Immature natural killer cell (primary cell): ENCODE results near the gene YARS2. TPM values are rescaled to one million over a fixed set of nuclear protein-coding genes. Genes with fewer than 3 reads are reported as not detected.
A peak's percentile ranks its signal among the peaks of the same experiment; 100 is the strongest.

ENCODE experiments used
- DNase-seq, 3 donors: peaks; one replicate each; pipeline ENCODE4 v3.0.0; 2022; ENCODE audit warnings: mixed read lengths in 1 of 3
- H3K27ac Mint-ChIP-seq, 6 donors: one replicate each; pipeline ENCODE4 v1.8.0; 2020; ENCODE audit warnings: mixed read lengths in 6 of 6, mild to moderate bottlenecking in 5 of 6, inconsistent platforms in 4 of 6, moderate library complexity in 3 of 6
- H3K27me3 Mint-ChIP-seq, 3 donors: one replicate each; pipeline ENCODE4 v1.8.0; 2020 to 2021; ENCODE audit warnings: low read depth in 3 of 3, mild to moderate bottlenecking in 3 of 3, mixed read lengths in 3 of 3, moderate library complexity in 3 of 3, inconsistent platforms in 1 of 3
- H3K36me3 Mint-ChIP-seq, 3 donors: one replicate each; pipeline ENCODE4 v1.8.0; 2020; ENCODE audit warnings: mixed read lengths in 3 of 3, inconsistent platforms in 2 of 3, mild to moderate bottlenecking in 2 of 3
- H3K4me1 Mint-ChIP-seq, 2 donors: one replicate each; pipeline ENCODE4 v1.8.0; 2020; ENCODE audit warnings: inconsistent platforms in 2 of 2, mild to moderate bottlenecking in 2 of 2, mixed read lengths in 2 of 2, moderate library complexity in 1 of 2
- H3K4me3 Mint-ChIP-seq, 5 donors: one replicate each; pipeline ENCODE4 v1.8.0; 2020; ENCODE audit warnings: mild to moderate bottlenecking in 5 of 5, mixed read lengths in 5 of 5, inconsistent platforms in 3 of 5, moderate library complexity in 3 of 5
- H3K9me3 Mint-ChIP-seq, 6 donors: one replicate each; pipeline ENCODE4 v1.8.0; 2020; ENCODE audit warnings: mild to moderate bottlenecking in 6 of 6, mixed read lengths in 6 of 6, inconsistent platforms in 4 of 6, moderate library complexity in 3 of 6
- polyA plus RNA-seq, 3 donors: library from polyadenylated mRNA; unstranded; fragments of 300-500 nt; fragmentation: Illumina TruSeq; gene quantifications; one replicate each; pipeline ENCODE4 v1.2.3, GENCODE V29; 2021

The YARS2 gene
- polyA plus RNA-seq = 10 to 100 TPM in 2 of 3 donors, 1 to 10 TPM in 1; 8.8 to 19.1 (median 13.7) TPM

DNA sequence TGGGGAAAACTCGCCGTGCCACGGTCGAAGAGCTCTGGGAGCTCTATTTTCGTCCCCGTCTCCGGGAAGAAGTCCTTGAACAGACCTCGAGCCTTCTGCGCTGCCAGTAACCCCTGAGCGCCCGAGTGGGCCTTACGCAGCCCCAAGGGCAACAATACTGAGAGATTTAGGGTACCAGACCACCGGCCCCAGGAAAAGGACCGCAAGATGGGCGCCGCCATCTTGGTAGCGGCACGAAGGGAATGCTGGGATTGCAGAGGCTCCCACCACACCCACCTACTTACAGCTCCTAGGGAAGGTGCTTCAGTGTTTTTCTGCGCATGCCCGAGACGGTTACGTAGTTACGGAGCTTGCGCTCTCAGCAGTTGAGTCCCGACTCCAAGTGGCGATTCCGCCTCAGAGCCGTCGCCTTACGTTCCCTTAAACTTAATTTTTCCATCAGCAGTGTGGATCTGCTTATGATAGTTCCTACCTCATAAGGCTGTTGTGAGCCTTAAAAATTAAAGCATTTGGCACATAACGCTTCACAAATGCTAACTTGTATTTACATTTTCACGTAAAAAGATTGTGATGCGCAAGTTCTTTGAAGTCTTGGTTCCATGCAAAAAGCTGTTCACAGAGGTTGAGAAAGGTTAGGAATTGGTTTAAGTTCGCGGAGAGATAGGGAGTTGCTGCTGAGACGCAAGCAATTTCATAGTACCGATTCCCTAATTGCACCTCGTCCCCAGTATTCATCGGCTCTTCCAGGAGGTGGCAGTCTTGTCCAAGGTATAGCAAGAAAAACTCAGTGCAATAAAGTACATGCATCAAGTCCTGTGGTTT, at the start of gene YARS2:
Gene YARS2, minus strand, starts transcription at position 244 of the 822 bp plus-strand sequence. Its CDS starts 23 bp downstream, at position 221.
- peak within 1 kb of the TSS; percentile 87 to 95 (median 93) for H3K4me3 Mint-ChIP-seq
- peak; percentile 74 to 80 (median 78) for DNase-seq
- peak within 1 kb of the TSS; percentile 78 to 94 (median 92) for H3K27ac Mint-ChIP-seq
- peaks cover 0 to 2% (median 0%) of the 10 kb centered on the region in 3 donors for H3K27me3 Mint-ChIP-seq
- H3K9me3 Mint-ChIP-seq = no peaks in the 10 kb centered on the region
- H3K4me1 Mint-ChIP-seq = peaks cover 21 to 36% of the 10 kb centered on the region in 2 donors
- H3K36me3 Mint-ChIP-seq = peaks cover 3 to 12% (median 4%) of the 10 kb centered on the region in 3 donors

DNA sequence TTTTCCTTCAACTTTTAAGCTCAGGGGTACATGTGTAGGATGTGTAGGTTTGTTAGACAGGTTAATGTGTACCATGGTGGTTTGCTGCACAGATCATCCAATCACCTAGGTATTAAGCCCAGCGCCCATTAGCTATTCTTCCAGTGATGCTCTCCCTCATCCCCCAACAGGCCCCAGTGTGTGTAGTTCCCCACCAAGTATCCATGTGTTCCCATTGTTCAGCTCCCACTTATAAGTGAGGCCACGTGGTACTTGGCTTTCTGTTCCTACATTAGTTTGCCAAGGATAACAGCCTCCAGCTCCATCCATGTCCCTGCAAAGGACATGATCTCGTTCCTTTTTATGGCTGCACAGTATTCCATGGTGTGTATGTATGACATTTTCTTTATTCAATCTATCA, 48.6 kb upstream of the YARS2 start:
- H3K27me3 Mint-ChIP-seq = peaks cover 0 to 5% (median 0%) of the 10 kb centered on the region in 3 donors
- no peaks in the 10 kb centered on the region for H3K4me1 Mint-ChIP-seq
- no peak overlapping the region for H3K27ac Mint-ChIP-seq
- H3K4me3 Mint-ChIP-seq = no peak overlapping the region
- no peaks in the 10 kb centered on the region for H3K36me3 Mint-ChIP-seq
- H3K9me3 Mint-ChIP-seq = peaks cover 0 to 15% (median 0%) of the 10 kb centered on the region in 6 donors
- DNase-seq = no peak

DNA sequence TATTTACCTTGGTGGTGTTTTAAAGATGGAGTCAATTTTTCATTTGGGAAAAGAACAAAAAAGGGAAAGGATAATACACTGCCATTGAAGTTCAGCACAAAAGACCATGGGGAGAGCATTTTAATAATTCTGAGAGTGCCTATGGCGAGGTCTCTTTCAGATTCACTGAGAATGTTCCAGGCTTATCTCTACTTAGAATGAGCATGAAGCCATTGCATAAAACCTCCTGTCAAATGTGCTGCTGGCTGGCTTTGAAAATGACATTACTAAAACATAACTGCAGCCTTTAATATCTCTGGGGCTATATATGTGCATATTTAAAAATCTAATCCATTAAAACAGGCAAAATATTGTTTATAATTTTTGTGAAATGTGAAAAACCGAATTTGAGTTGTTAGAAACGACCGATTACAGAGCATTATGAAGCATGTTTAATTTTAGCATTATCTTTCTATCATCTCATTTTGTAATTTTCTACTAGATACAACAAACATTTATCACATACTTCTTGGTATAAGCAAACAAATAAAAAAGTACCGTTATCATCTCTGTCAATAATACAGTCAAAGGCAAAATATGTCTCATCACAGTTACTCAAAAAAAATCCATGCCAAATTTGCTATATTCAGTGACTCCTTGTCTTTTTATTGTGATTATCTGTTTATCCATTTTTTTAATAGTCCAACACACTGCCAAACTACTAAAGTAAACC, 45.7 kb upstream of the YARS2 start:
- Mint-ChIP-seq H3K27ac (no peak overlapping the region), H3K27me3 (peaks cover 0 to 6% (median 2%) of the 10 kb centered on the region in 3 donors), H3K4me1 (no peaks in the 10 kb centered on the region), H3K4me3 (no peak overlapping the region), H3K36me3 (no peaks in the 10 kb centered on the region), H3K9me3 (peaks cover 0 to 12% (median 0%) of the 10 kb centered on the region in 6 donors)
- DNase-seq = no peak

DNA sequence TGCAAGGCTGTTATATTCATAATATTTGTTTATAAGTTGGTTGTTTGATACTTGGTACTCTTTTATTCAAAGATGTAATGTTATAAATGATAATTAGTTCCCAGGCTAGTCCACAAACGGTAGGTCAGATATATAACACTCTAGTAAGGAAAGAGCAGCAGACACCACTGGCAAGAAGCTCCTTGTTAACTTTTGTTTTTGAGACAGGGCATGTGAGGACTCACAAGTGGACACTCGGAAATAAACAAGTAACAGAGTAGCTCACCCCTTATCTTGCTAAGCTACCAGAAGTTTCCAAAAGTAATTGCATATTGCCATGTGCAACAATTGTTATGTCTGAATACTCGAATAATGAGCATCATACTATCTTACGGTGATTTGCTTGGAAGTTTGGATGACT, 38.6 kb upstream of the YARS2 start:
- Mint-ChIP-seq H3K9me3 (no peaks in the 10 kb centered on the region), H3K27me3 (peaks cover 0 to 6% (median 2%) of the 10 kb centered on the region in 3 donors), H3K27ac (no peak overlapping the region), H3K4me1 (no peaks in the 10 kb centered on the region), H3K4me3 (no peak overlapping the region), H3K36me3 (no peaks in the 10 kb centered on the region)
- no peak for DNase-seq

DNA sequence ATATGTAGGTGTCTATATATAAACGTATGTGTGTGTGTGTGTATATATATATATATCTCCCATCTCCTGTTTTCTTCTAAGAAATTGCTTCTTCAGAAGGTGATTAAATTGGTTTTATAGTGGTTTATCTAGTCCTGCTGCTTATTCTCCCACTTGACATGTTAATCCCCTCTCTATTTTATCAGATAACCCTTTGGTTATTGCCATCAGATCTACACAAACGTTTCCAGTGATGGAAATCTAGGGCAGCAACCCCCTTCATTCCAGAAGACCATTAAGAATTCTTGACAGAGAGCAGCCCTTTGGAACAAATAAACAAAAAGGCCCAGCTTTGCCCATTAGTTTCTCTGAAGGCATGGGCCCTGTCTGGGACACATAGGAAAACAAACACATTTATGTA, 34.2 kb upstream of the YARS2 start:
- H3K36me3 Mint-ChIP-seq = no peaks in the 10 kb centered on the region
- no peaks in the 10 kb centered on the region for H3K4me1 Mint-ChIP-seq
- H3K4me3 Mint-ChIP-seq = no peak overlapping the region
- no peak overlapping the region for H3K27ac Mint-ChIP-seq
- DNase-seq = no peak
- no peaks in the 10 kb centered on the region for H3K9me3 Mint-ChIP-seq
- H3K27me3 Mint-ChIP-seq = peaks cover 0 to 4% (median 1%) of the 10 kb centered on the region in 3 donors

DNA sequence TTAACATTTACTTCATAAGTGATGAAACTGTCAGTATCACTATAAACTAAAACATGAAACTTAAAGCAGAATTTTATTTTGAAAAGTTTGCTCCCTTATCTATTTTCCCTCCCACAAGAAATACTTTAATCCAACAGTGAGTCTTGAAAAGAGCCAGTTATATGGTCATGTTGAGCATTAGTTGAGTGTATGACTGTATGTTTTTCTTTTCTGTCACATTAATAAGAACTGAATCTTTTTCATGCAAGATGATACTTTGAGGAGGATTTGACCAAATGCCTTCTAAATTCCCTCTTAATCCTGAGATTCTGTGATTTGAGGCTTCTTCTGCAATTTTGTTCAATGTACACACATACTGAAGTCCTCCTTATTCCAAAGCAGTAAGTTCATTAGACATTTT, 33.7 kb upstream of the YARS2 start:
- Mint-ChIP-seq H3K36me3 (no peaks in the 10 kb centered on the region), H3K4me1 (no peaks in the 10 kb centered on the region), H3K4me3 (no peak overlapping the region), H3K27me3 (peaks cover 0 to 4% (median 1%) of the 10 kb centered on the region in 3 donors), H3K27ac (no peak overlapping the region), H3K9me3 (no peaks in the 10 kb centered on the region)
- DNase-seq = no peak

DNA sequence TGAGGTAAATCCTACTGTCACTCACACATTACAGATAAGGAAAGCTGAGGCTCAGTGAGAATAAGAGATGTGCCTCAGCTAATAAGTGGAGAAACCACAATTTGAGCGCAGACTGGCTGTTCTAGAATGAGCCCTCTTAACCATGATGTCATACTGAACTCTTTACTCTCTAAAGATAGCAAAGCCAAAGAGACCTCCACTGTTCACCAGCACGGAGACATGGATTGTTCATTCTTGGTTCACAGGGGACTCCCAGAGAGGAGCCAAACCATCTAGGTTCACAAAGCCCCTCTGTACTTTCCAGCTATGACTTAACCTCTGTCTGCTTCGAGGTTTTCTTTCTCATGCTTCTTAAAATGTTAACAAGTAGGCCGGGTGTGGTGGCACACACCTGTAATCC, 32.7 kb upstream of the YARS2 start:
- no peaks in the 10 kb centered on the region for H3K36me3 Mint-ChIP-seq
- H3K27me3 Mint-ChIP-seq = peaks cover 0 to 5% (median 1%) of the 10 kb centered on the region in 3 donors
- H3K4me3 Mint-ChIP-seq = no peak overlapping the region
- no peaks in the 10 kb centered on the region for H3K4me1 Mint-ChIP-seq
- no peak for DNase-seq
- no peaks in the 10 kb centered on the region for H3K9me3 Mint-ChIP-seq
- no peak overlapping the region for H3K27ac Mint-ChIP-seq

DNA sequence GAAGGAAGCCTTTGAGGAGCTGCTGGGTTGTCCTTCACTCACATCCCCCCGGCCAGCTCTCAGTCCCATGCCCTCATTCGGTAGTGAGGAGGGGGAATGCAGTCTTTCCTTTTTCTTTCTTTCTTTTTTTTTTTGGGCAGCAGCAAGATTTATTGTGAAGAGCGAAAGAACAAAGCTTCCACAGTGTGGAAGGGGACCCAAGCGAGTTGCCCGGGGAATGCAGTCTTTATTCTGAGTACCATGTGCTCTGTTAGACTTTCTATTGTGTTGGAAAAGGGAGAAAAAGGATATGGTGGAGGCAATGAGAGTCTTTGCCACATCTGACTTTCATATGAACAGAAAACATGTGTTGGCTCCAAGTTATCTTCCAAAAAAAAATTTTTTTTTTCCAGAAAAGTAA, 29.9 kb upstream of the YARS2 start:
- H3K27ac Mint-ChIP-seq = no peak overlapping the region
- H3K9me3 Mint-ChIP-seq = no peaks in the 10 kb centered on the region
- H3K36me3 Mint-ChIP-seq = no peaks in the 10 kb centered on the region
- no peak for DNase-seq
- no peaks in the 10 kb centered on the region for H3K4me1 Mint-ChIP-seq
- H3K4me3 Mint-ChIP-seq = no peak overlapping the region
- H3K27me3 Mint-ChIP-seq = peaks cover 1 to 2% (median 2%) of the 10 kb centered on the region in 3 donors

DNA sequence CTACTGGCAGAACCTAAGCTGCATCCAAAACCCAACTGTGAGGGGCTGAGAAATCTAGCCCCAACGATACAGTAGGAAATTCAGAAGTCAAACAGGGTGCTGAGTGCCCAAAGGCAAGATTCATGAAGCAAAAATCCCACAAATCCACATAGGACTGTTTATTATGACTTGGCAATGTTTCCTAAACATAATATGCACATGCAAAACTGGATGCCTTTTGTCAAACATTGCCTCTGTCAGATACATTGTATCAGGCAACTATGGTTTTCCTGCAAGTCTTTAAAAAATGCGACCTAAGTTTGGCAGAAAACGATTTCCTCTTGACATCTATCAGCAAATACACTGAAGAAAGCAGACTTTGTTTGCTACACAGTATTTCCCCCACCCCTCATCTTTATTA, 27.3 kb upstream of the YARS2 start:
- Mint-ChIP-seq H3K9me3 (no peaks in the 10 kb centered on the region), H3K4me1 (no peaks in the 10 kb centered on the region), H3K36me3 (no peaks in the 10 kb centered on the region), H3K27ac (no peak overlapping the region), H3K27me3 (peaks cover 2 to 5% (median 4%) of the 10 kb centered on the region in 3 donors), H3K4me3 (no peak overlapping the region)
- no peak for DNase-seq

DNA sequence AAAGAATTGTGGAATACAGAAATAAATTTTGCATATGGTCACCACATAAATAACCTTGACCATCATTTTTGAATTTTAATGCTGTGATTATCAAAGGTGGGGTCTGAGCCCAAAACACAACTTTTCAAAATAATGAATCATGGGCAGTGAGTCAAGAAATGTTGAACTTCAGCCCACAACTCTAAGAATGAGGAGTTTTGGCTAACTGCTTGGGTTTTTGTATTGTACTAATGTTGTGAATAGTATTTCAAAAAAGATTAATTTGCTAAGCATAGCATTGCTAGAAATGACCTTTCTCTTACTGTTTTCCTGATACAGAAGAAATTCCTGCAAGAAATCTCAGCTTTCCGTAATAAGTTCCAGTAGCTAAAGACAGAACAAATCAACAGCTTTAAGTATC, 24.4 kb upstream of the YARS2 start:
- H3K9me3 Mint-ChIP-seq = no peaks in the 10 kb centered on the region
- no peaks in the 10 kb centered on the region for H3K36me3 Mint-ChIP-seq
- no peak overlapping the region for H3K27ac Mint-ChIP-seq
- H3K27me3 Mint-ChIP-seq = peaks cover 2 to 7% (median 4%) of the 10 kb centered on the region in 3 donors
- DNase-seq = no peak
- no peak overlapping the region for H3K4me3 Mint-ChIP-seq
- H3K4me1 Mint-ChIP-seq = no peaks in the 10 kb centered on the region

DNA sequence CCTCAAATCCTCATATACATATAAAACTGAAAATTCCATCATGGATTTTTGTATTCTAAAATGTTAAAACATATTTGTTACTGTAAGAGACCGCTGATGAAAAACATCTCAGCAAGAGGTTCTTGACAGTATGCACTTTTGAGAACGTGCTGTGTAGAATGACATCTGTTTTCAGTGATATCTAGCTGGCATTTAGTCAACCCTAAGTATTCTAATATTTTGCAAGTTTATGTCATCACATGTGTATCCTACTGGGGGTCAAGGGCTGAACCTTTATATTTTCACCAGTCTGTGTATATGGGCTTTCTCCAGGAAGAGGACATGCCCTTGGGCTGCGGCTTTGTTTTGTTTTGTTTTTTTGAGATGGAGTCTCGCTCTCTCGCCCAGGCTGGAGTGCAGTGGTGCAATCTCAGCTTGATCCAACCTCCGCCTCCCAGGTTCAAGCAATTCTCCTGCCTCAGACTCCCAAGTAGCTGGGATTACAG, 22.0 kb upstream of the YARS2 start:
- no peak overlapping the region for H3K4me3 Mint-ChIP-seq
- H3K27ac Mint-ChIP-seq = no peak overlapping the region
- no peaks in the 10 kb centered on the region for H3K36me3 Mint-ChIP-seq
- H3K4me1 Mint-ChIP-seq = no peaks in the 10 kb centered on the region
- DNase-seq = no peak
- peaks cover 0 to 2% (median 0%) of the 10 kb centered on the region in 6 donors for H3K9me3 Mint-ChIP-seq
- H3K27me3 Mint-ChIP-seq = peaks cover 2 to 7% (median 4%) of the 10 kb centered on the region in 3 donors

DNA sequence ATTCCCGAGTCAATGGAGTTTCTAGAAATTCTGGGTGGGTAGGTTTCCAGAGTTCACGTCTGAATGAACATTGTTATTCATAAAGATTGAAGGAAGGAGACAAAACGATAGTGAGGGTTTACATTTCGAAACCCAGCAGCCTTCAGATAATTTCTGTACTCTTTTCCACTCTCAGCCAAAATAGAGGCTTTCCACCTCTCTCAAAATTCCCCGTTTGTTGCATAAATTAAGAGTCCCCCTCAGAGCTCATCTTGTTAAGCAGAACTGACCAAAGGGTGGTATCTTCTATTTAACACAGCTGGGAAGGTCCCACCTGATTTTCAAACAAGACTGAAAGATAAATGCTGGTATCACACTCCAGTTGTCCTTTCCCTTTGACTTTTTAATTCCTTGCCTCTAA, 21.5 kb upstream of the YARS2 start:
- no peaks in the 10 kb centered on the region for H3K4me1 Mint-ChIP-seq
- H3K4me3 Mint-ChIP-seq = no peak overlapping the region
- H3K9me3 Mint-ChIP-seq = peaks cover 0 to 2% (median 0%) of the 10 kb centered on the region in 6 donors
- no peak for DNase-seq
- no peak overlapping the region for H3K27ac Mint-ChIP-seq
- H3K36me3 Mint-ChIP-seq = no peaks in the 10 kb centered on the region
- peaks cover 2 to 7% (median 2%) of the 10 kb centered on the region in 3 donors for H3K27me3 Mint-ChIP-seq

DNA sequence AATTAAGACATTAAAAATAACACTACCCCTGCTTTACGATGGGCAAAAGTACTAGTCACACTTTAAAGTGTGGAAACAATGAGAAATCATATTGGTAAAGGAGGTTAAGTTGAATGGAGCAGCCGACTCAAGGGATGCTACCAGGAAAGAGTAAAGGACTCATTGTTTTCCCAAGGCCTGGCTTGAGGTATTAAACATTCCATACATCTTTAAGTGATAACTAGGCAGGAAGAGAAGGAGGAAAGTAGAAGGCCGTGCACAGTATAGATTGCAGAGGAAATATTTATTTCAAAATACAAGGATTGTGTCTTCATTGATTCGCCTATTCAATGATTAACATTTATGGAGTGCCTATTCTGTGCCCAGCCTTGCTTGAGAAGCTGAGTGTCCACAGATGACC, 20.6 kb upstream of the YARS2 start:
- no peak for DNase-seq
- Mint-ChIP-seq H3K4me3 (no peak overlapping the region), H3K27me3 (peaks cover 1 to 7% (median 2%) of the 10 kb centered on the region in 3 donors), H3K36me3 (no peaks in the 10 kb centered on the region), H3K9me3 (peaks cover 0 to 2% (median 0%) of the 10 kb centered on the region in 6 donors), H3K4me1 (no peaks in the 10 kb centered on the region), H3K27ac (no peak overlapping the region)

DNA sequence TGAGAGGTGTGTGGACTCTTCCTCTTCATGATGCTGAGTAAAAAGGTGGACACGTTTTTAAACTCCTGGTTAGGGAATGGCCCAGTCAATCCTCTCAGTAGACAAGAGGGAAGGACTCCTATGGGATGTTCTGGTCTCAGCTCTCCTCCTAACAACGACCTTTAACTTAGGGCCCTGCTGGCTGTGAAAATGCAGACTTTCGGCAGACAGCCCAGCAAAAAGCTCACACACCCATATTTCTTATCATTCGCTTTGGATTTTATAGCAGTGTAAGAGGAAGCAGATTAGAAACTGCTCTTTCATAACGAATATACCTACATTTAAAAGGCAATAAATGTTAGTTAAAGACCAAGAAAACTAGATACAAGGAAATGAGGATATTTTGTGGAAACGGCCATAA, 18.0 kb upstream of the YARS2 start:
- no peak for DNase-seq
- peaks cover 1 to 3% (median 3%) of the 10 kb centered on the region in 3 donors for H3K27me3 Mint-ChIP-seq
- peaks cover 0 to 2% (median 0%) of the 10 kb centered on the region in 6 donors for H3K9me3 Mint-ChIP-seq
- no peak overlapping the region for H3K4me3 Mint-ChIP-seq
- H3K36me3 Mint-ChIP-seq = no peaks in the 10 kb centered on the region
- H3K4me1 Mint-ChIP-seq = no peaks in the 10 kb centered on the region
- no peak overlapping the region for H3K27ac Mint-ChIP-seq
